ENCODE results near the gene DPF1. TPM values are rescaled to one million over a fixed set of nuclear protein-coding genes. Genes with fewer than 3 reads are reported as not detected.
A peak's percentile ranks its signal among the peaks of the same experiment; 100 is the strongest.

DPF1 gene
- total and polyA plus RNA-seq, 10 of the 15 experiments (the other 5 are each of a cell fraction or from before 2014, with no cell fraction given) = 0.11 to 4.3 (median 2.4) TPM

DNA sequence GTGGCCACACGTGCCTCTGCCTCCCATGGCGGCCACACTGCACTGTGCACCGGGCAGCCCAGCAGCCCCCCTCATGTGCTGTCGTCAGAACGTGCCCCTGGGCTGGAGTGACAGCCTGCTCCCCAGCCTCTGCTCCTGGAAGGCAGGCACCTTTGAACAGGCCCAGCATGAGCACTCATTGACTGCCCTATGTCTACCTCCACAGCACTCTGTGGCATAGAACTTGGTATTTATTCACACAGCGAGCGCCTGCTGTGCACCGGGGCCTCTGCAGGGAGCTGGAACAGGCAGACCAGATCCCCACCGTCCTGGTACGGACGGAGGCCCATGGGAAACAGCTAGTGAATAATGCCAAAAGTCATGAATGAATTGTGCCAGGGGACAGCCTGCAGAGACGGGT lies 53.7 kb downstream of the DPF1 start:
- Histone ChIP-seq H3K27ac (ENCODE audit: control insufficient read depth, insufficient read depth) (no peak overlapping the region), H3K36me3 (ENCODE audit: control insufficient read depth in 2 of 2, insufficient read depth in 2 of 2, low read length in 1 of 2) (peaks cover 7 to 11% of the 10 kb centered on the region in 2 experiments), H4K20me1 (ENCODE audit: control insufficient read depth, insufficient read depth) (no peaks in the 10 kb centered on the region), H3K27me3 (replicated peaks in 1 of 2; ENCODE audit: control insufficient read depth in 2 of 2, insufficient read depth in 2 of 2, low read length in 1 of 2) (no peaks in the 10 kb centered on the region), H3K79me2 (ENCODE audit: control insufficient read depth, insufficient read depth, low read length) (no peaks in the 10 kb centered on the region), H3K4me2 (ENCODE audit: control insufficient read depth, insufficient read depth) (no peak overlapping the region), H2AFZ (ENCODE audit: control insufficient read depth, low read depth, low read length) (no peak overlapping the region), H3K4me1 (ENCODE audit: control insufficient read depth, insufficient read depth, low read length) (no peaks in the 10 kb centered on the region), H3K9me3 (replicated peaks; ENCODE audit: control insufficient read depth, insufficient read depth, low read length) (no peaks in the 10 kb centered on the region), H3K9ac (ENCODE audit: control insufficient read depth, insufficient read depth, low read length) (no peak overlapping the region), H3K4me3 (no peak overlapping the region)
- ATAC-seq = no peak
- POLR2A ChIA-PET = no interaction called here
- no peak for FAIRE-seq
- no TSS peak for BruUV-seq (replicated peaks)
- intact Hi-C loops (cut with micrococcal nuclease; ENCODE audit: unreplicated experiment) (no loop called here), in situ Hi-C loops (cut with MboI) (no loop called here)
- no peak for DNase-seq (ENCODE audit: low read depth, low spot score)
- no peak for TF ChIP-seq HDGF (IDR thresholded peaks at IDR 0.05)
- TF ChIP-seq RELA (IDR thresholded peaks at IDR 0.05; ENCODE audit: borderline replicate concordance, partially characterized antibody) = no peak
- TF ChIP-seq, protein P1, sequence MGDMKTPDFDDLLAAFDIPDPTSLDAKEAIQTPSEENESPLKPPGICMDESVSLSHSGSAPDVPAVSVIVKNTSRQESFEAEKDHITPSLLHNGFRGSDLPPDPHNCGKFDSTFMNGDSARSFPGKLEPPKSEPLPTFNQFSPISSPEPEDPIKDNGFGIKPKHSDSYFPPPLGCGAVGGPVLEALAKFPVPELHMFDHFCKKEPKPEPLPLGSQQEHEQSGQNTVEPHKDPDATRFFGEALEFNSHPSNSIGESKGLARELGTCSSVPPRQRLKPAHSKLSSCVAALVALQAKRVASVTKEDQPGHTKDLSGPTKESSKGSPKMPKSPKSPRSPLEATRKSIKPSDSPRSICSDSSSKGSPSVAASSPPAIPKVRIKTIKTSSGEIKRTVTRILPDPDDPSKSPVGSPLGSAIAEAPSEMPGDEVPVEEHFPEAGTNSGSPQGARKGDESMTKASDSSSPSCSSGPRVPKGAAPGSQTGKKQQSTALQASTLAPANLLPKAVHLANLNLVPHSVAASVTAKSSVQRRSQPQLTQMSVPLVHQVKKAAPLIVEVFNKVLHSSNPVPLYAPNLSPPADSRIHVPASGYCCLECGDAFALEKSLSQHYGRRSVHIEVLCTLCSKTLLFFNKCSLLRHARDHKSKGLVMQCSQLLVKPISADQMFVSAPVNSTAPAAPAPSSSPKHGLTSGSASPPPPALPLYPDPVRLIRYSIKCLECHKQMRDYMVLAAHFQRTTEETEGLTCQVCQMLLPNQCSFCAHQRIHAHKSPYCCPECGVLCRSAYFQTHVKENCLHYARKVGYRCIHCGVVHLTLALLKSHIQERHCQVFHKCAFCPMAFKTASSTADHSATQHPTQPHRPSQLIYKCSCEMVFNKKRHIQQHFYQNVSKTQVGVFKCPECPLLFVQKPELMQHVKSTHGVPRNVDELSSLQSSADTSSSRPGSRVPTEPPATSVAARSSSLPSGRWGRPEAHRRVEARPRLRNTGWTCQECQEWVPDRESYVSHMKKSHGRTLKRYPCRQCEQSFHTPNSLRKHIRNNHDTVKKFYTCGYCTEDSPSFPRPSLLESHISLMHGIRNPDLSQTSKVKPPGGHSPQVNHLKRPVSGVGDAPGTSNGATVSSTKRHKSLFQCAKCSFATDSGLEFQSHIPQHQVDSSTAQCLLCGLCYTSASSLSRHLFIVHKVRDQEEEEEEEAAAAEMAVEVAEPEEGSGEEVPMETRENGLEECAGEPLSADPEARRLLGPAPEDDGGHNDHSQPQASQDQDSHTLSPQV (IDR thresholded peaks at IDR 0.05) = no peak
- RAD21 ChIA-PET (ENCODE audit: unreplicated experiment) = no interaction called here
- SMC1A ChIA-PET (ENCODE audit: uncharacterized antibody, unreplicated experiment) = no interaction called here
- CTCF ChIA-PET = interaction anchor here (1.8 kb wide), 1 partner anchor 268 kb away, joined by 4 read pairs; no protein-coding TSS in a partner anchor
- over 99% methylated on average over 12 of the region's 12 CpGs for WGBS (ENCODE audit: insufficient coverage, insufficient replicate concordance, low lambda C conversion rate, missing lambda C conversion rate)

DNA sequence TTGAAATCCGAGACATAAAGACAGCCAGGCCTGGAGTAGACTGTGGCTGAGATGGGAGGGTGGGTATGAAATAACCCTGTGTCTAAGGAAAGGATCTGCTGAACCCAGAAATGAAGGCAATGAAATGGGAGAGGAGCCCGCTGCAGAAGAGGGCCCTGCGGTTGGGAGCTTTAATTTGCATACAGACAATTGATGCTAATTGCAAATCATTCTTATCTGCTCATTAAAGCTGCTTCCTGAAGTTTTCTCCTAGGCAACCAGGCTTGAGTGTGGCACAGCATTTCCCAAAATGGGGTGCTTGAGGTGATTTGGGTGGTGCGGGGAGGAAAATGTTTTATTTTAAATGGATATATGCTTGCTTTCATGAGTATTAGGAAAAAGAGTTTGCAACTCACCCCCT lies 55.4 kb downstream of the DPF1 start:
- in situ Hi-C loops (cut with MboI) (no loop called here), intact Hi-C loops (cut with micrococcal nuclease; ENCODE audit: unreplicated experiment) (no loop called here)
- ChIA-PET RAD21 (ENCODE audit: unreplicated experiment) (no interaction called here), POLR2A (interaction anchor here (0.6 kb wide), 1 partner anchor 17 kb away, joined by 3 read pairs; no protein-coding TSS in a partner anchor), CTCF (no interaction called here), SMC1A (ENCODE audit: uncharacterized antibody, unreplicated experiment) (no interaction called here)
- Histone ChIP-seq H3K27ac (ENCODE audit: control insufficient read depth, insufficient read depth) (no peak overlapping the region), H3K4me3 (no peak overlapping the region), H3K4me2 (ENCODE audit: control insufficient read depth, insufficient read depth) (no peak overlapping the region), H3K36me3 (ENCODE audit: control insufficient read depth in 2 of 2, insufficient read depth in 2 of 2, low read length in 1 of 2) (peaks cover 17 to 18% of the 10 kb centered on the region in 2 experiments), H3K9me3 (replicated peaks; ENCODE audit: control insufficient read depth, insufficient read depth, low read length) (no peaks in the 10 kb centered on the region), H3K9ac (ENCODE audit: control insufficient read depth, insufficient read depth, low read length) (no peak overlapping the region), H4K20me1 (ENCODE audit: control insufficient read depth, insufficient read depth) (no peaks in the 10 kb centered on the region), H3K27me3 (replicated peaks in 1 of 2; ENCODE audit: control insufficient read depth in 2 of 2, insufficient read depth in 2 of 2, low read length in 1 of 2) (no peaks in the 10 kb centered on the region), H2AFZ (ENCODE audit: control insufficient read depth, low read depth, low read length) (no peak overlapping the region), H3K4me1 (ENCODE audit: control insufficient read depth, insufficient read depth, low read length) (no peaks in the 10 kb centered on the region), H3K79me2 (ENCODE audit: control insufficient read depth, insufficient read depth, low read length) (no peaks in the 10 kb centered on the region)
- TSS peak; percentile 11 for BruUV-seq (replicated peaks)
- TF ChIP-seq JUNB (IDR thresholded peaks at IDR 0.05) (no peak), EZH2 (IDR thresholded peaks at IDR 0.05; ENCODE audit: borderline replicate concordance, control insufficient read depth, low read depth, low read length) (no peak), FOXK2 (IDR thresholded peaks at IDR 0.05) (no peak), GABPA (IDR thresholded peaks at IDR 0.05; ENCODE audit: low read depth) (no peak)
- no peak for FAIRE-seq
- WGBS (ENCODE audit: insufficient coverage, insufficient replicate concordance, low lambda C conversion rate, missing lambda C conversion rate) = 82% methylated on average over 4 of the region's 4 CpGs
- no peak for DNase-seq (ENCODE audit: low read depth, low spot score)
- ATAC-seq = no peak
